Activated T-helper 17 cell treated with anti-CD3 and anti-CD28 coated beads, Interleukin-2, amount 50 U/mL, for 72 hours (primary cell): Measurements from ENCODE around the gene FRMD5. TPM values are rescaled to one million over a fixed set of nuclear protein-coding genes. Genes with fewer than 3 reads are reported as not detected.
A peak's percentile ranks its signal among the peaks of the same experiment; 100 is the strongest.
"Not testable (repeated sequence)": the region's sequence is repeated elsewhere in the genome, so short reads cannot be mapped to it uniquely, and the experiment has no call there.

Experiments used
- ATAC-seq: fragments of 150-1000 bp; cut with Tn5 transposase; replicated peaks from 2 replicates; pipeline ENCODE4 v1.10.0; 2021; ENCODE audit warnings: mild to moderate bottlenecking, moderate library complexity
- H3K27ac Mint-ChIP-seq: one replicate; pipeline ENCODE4 v1.8.0; 2022; ENCODE audit warnings: mixed read lengths
- H3K27me3 Mint-ChIP-seq: one replicate; pipeline ENCODE4 v1.8.0; 2022; ENCODE audit warnings: mixed read lengths
- H3K36me3 Mint-ChIP-seq: one replicate; pipeline ENCODE4 v1.8.0; 2022; ENCODE audit warnings: low read depth, mild to moderate bottlenecking, mixed read lengths
- H3K4me1 Mint-ChIP-seq: one replicate; pipeline ENCODE4 v1.8.0; 2022; ENCODE audit warnings: mixed read lengths
- H3K4me3 Mint-ChIP-seq: one replicate; pipeline ENCODE4 v1.8.0; 2022; ENCODE audit warnings: mild to moderate bottlenecking, mixed read lengths
- H3K9me3 Mint-ChIP-seq: one replicate; pipeline ENCODE4 v1.8.0; 2022; ENCODE audit warnings: mixed read lengths
- total RNA-seq, 2 donors: library from RNA; stranded (reverse); gene quantifications; one replicate each; pipeline ENCODE4 v1.2.3, GENCODE V29; 2022

The FRMD5 gene
- total RNA-seq, 2 donors from 2014 or later, result 0.26 to 0.66 TPM

DNA sequence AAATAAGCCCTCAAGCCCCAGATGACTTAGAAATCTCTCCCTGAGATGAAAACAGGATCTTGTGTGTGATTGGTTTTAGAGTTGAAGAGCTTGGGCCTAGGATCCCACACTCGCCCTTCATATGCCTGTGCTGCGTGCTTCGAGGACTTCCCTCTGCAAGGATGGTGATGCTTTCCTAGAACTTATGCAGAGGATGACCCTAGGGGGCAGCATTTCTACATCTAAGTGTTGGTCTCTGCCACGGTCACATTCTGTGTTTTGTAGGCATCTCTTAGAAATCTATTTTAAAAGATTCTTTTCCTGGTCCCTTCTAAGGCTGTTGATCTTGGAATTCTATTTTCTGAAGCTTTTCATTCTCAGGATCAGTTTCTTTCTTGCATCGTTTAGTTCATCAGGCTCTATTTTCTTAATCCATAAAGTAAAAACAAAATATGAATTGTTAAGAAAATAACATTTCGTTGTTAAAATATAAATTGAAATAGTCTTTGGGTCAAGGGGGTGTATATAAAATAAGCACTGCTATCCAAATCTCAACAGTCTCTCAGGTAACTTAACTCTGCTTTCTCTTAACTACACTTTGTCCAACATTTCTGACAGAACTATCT lies 322.6 kb downstream of the FRMD5 start:
- Mint-ChIP-seq H3K27me3 (no peaks in the 10 kb centered on the region), H3K4me1 (no peaks in the 10 kb centered on the region), H3K9me3 (no peaks in the 10 kb centered on the region), H3K27ac (no peak overlapping the region), H3K4me3 (no peak overlapping the region), H3K36me3 (peaks cover 83% of the 10 kb centered on the region)
- no peak for ATAC-seq

DNA sequence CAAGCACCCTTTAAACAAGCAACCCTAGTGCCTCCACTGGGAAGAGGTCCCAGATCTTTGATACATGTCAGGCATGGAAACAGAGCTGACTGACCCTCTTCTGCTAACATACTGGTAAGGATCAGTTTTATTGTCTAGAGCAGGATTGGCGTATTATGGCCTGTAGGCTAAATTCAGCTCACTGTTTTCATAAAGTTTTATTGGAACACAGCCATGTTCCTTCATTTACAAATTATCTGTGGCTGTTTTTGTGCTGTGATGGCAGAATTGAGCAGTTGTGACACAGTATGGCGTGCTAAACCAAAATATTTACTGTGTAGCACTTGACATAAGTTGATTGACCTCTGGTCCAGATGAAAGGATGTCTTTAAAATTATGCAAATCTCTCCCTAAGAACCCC lies 323.2 kb downstream of the FRMD5 start:
- Mint-ChIP-seq H3K4me1 (no peaks in the 10 kb centered on the region), H3K9me3 (no peaks in the 10 kb centered on the region), H3K27ac (no peak overlapping the region), H3K36me3 (peaks cover 83% of the 10 kb centered on the region), H3K27me3 (no peaks in the 10 kb centered on the region), H3K4me3 (no peak overlapping the region)
- ATAC-seq, result no peak

DNA sequence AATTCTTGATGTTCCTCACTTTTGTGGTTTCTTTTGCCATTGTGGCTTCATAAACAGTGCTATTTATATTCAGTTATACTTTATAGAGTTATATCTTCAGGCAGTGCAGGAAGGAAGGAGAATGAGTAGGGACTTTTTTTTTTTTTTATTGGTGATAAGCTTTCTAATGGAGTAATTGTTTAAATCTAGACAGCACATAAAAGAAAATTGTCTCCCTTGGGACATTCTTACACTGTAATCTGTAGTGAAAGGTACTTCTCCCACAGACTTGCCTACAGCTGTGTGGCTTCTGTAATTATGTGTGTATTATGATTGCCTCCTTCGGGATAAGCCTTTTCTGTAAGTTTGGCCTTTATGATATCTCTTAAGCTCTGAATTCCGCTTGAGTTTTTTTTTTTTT lies 326.7 kb downstream of the FRMD5 start:
- H3K9me3 Mint-ChIP-seq, result no peaks in the 10 kb centered on the region
- no peaks in the 10 kb centered on the region for H3K27me3 Mint-ChIP-seq
- H3K27ac Mint-ChIP-seq, result no peak overlapping the region
- no peaks in the 10 kb centered on the region for H3K4me1 Mint-ChIP-seq
- no peak for ATAC-seq
- peaks cover 80% of the 10 kb centered on the region for H3K36me3 Mint-ChIP-seq
- no peak overlapping the region for H3K4me3 Mint-ChIP-seq

DNA sequence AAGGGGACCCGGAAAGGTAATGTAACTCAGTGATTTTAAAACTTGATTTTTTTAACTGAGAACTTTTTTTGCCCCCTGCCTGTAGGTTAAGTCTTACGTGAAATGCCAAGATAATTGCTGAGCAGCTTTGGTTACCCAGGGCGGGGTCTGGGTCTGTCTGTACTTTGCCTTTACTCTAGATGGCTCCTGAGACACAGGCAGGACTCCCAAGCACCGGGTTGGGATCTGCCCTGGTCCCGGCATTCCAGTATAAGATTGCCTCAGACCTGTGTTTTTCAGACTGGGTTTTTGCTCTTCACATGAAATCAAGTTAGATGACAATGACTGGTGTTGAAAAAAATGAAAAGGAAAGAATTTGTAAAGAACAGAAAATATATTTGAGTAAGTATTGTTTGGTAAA lies 328.0 kb downstream of the FRMD5 start:
- Mint-ChIP-seq H3K4me3 (no peak overlapping the region), H3K27me3 (no peaks in the 10 kb centered on the region), H3K4me1 (no peaks in the 10 kb centered on the region), H3K36me3 (peaks cover 80% of the 10 kb centered on the region), H3K9me3 (no peaks in the 10 kb centered on the region), H3K27ac (no peak overlapping the region)
- ATAC-seq, result no peak

DNA sequence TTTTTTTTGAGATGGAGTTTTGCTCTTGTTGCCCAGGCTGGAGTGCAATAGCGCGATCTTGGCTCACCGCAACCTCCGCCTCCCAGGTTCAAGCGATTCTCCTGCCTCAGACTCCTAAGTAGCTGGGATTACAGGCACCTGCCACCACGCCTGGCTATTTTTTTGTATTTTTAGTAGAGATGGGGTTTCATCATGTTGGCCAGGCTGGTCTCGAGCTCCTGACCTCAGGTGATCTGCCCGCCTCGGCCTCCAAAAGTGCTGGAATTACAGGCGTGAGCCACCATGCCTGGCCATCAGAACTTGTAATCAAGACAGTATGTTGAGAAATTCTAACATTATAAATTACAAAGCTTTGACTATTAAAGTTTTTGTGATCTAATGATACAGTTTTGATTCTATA lies 328.4 kb downstream of the FRMD5 start:
- not testable (repeated sequence) for H3K27ac Mint-ChIP-seq, H3K27me3 Mint-ChIP-seq, H3K4me1 Mint-ChIP-seq, H3K4me3 Mint-ChIP-seq, ATAC-seq, H3K9me3 Mint-ChIP-seq
- H3K36me3 Mint-ChIP-seq, result peaks cover 80% of the 10 kb centered on the region

DNA sequence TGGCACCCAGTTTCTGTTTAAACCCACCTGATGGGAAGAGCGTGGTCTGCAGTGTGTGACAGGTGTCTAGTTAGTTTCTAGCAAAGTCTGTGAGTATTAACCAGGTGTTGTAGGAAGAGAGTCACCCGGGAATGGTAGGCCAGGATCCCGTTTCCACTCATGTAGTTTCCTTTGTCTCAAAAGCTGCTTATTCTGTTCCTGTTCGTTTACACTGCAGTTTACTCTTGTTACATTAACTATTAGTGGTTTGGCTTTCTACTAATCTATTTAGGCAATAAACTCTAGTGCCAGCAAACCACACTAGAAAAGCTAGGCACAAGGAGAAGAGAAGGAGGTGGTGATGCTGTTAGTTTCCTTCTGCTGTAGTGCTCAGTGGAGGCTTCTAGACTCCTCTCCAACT lies 335.5 kb downstream of the FRMD5 start:
- no peak for ATAC-seq
- no peak overlapping the region for H3K4me3 Mint-ChIP-seq
- no peaks in the 10 kb centered on the region for H3K4me1 Mint-ChIP-seq
- H3K27ac Mint-ChIP-seq, result no peak overlapping the region
- H3K9me3 Mint-ChIP-seq, result no peaks in the 10 kb centered on the region
- H3K36me3 Mint-ChIP-seq, result peaks cover 100% of the 10 kb centered on the region
- H3K27me3 Mint-ChIP-seq, result no peaks in the 10 kb centered on the region

DNA sequence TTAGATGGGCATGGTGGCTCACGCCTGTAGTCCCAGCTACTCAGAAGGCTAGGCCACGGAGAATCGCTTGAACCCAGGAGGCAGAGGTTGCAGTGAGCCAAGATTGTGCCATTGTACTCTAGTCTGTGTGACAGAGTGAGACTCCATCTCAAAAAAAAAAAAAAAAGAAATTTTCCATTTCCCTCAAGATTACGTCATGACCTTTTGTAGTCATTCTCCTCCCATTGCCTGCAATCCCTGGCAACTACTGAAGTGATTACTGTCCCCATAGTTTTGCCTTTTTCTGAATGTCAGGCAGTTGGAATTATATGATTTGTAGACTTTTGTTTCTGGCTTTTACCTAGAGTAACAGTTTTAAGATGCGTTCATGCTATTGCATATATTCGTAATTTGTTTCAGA lies 340.3 kb downstream of the FRMD5 start:
- H3K9me3 Mint-ChIP-seq, result no peaks in the 10 kb centered on the region

DNA sequence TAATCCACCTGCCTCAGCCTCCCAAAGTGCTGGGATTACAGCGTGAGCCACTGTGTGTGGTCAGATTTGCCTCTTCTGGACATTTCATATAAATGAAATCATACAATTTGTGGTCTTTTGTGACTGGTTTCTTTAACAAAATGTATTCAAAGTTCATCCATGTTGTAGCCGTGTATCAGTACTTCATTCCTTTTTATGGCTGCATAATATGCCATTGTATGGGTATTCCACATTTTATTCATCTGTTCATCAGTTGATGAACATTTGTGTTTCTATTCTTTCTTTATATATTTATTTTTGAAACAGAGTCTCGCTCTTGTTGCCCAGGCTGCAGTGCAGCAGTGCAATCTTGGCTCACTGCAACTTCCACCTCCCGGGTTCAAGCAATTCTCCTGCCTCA lies 342.5 kb downstream of the FRMD5 start:
- Mint-ChIP-seq H3K27me3 (no peaks in the 10 kb centered on the region), H3K4me1 (no peaks in the 10 kb centered on the region), H3K4me3 (no peak overlapping the region), H3K27ac (no peak overlapping the region), H3K9me3 (no peaks in the 10 kb centered on the region), H3K36me3 (peaks cover 98% of the 10 kb centered on the region)
- ATAC-seq, result no peak

More for the DNA sequence above, 340.3 kb downstream of the FRMD5 start:
- no peaks in the 10 kb centered on the region for H3K27me3 Mint-ChIP-seq
- no peaks in the 10 kb centered on the region for H3K4me1 Mint-ChIP-seq
- no peak overlapping the region for H3K27ac Mint-ChIP-seq
- H3K36me3 Mint-ChIP-seq, result peaks cover 98% of the 10 kb centered on the region
- ATAC-seq, result no peak
- H3K4me3 Mint-ChIP-seq, result no peak overlapping the region

DNA sequence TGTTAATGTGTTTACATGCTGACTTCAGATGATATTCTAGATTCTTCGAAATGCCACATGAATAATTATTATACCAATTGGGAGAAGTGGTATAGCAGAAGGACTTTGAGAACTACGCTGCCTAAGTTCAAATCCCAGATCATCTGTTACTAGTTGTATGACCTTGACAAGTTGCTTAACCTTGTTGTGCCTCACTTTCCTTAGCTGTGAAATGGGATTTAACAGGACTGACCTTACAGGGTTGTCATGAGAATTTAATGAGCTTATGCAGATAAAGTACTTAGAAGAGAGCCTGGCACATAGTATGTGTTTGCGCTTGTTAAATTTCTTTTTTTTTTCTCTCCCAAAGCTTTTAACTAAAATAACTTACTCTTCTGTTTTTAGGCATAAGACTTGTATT lies 343.8 kb downstream of the FRMD5 start:
- Mint-ChIP-seq H3K4me3 (no peak overlapping the region), H3K27me3 (no peaks in the 10 kb centered on the region), H3K4me1 (no peaks in the 10 kb centered on the region), H3K27ac (no peak overlapping the region), H3K9me3 (no peaks in the 10 kb centered on the region), H3K36me3 (peaks cover 98% of the 10 kb centered on the region)
- ATAC-seq, result no peak

DNA sequence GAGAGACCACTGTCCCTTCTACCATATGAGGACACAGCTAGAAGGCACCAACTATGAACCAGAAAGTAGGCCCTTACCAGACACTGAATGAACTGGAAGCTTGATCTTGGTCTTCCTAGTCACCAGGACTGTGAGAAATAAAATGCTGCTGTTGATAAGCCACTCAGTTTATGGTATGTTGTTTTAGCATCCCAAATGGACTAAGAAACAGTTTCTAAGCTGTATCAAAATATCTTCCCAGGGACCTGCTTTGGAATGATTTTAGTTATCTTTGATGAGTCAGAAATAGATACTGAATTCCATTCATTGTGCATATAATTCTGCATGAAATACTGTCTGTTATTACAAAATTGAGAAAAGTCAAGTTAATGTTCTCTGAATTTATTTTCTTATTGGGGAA lies 349.6 kb downstream of the FRMD5 start:
- no peak for ATAC-seq
- Mint-ChIP-seq H3K27ac (no peak overlapping the region), H3K4me3 (no peak overlapping the region), H3K9me3 (no peaks in the 10 kb centered on the region), H3K36me3 (peaks cover 97% of the 10 kb centered on the region), H3K4me1 (peaks cover 6% of the 10 kb centered on the region), H3K27me3 (no peaks in the 10 kb centered on the region)

DNA sequence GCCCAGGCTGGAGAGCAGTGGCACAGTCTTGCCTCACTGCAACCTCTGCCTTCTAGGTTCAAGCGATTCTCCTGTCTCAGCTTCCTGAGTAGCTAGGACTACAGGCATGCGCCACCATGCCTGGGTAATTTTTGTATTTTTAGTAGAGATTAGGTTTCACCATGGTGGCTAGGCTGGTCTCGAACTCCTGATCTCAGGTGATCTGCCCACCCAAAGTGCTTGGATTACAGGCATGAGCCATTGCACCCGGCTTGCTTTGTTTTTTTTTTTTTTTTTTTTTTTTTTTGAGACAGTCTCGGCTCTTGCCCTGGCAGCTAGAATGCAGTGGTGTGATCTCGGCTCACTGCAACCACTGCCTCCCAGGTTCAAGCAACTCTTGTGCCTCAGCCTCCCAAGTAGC lies 362.6 kb downstream of the FRMD5 start:
- H3K4me1 Mint-ChIP-seq, ATAC-seq: not testable (repeated sequence)
- H3K4me3 Mint-ChIP-seq, result peak overlapping the region; percentile 98

DNA sequence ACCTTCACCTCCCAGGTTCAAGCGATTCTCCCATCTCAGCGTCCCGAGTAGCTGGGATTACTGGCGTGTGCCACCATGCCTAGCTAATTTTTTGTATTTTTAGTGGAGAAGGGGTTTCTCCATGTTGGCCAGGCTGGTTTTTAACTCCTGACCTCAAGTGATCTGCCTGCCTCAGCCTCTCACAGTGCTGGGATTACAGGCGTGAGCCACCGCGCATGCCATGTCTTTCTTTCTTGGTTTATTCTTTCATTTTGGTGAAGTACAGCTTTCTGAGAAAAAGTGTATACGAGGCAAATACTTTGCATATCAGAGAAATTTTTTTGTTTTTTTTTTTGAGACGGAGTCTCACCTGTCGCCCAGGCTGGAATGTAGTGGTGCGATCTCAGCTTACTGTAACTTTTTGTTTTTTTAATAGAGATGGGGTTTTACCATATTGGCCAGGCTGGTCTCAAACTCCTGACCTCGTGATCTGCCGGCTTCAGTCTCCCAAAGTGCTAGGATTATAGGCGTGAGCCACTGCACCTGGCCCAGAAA lies 363.5 kb downstream of the FRMD5 start:
- peaks cover 100% of the 10 kb centered on the region for H3K36me3 Mint-ChIP-seq
- peak overlapping the region; percentile 98 for H3K4me3 Mint-ChIP-seq
- not testable (repeated sequence) for H3K4me1 Mint-ChIP-seq

More for the DNA sequence above, 362.6 kb downstream of the FRMD5 start:
- peaks cover 100% of the 10 kb centered on the region for H3K36me3 Mint-ChIP-seq
- H3K27ac Mint-ChIP-seq, H3K27me3 Mint-ChIP-seq, H3K9me3 Mint-ChIP-seq: not testable (repeated sequence)

DNA sequence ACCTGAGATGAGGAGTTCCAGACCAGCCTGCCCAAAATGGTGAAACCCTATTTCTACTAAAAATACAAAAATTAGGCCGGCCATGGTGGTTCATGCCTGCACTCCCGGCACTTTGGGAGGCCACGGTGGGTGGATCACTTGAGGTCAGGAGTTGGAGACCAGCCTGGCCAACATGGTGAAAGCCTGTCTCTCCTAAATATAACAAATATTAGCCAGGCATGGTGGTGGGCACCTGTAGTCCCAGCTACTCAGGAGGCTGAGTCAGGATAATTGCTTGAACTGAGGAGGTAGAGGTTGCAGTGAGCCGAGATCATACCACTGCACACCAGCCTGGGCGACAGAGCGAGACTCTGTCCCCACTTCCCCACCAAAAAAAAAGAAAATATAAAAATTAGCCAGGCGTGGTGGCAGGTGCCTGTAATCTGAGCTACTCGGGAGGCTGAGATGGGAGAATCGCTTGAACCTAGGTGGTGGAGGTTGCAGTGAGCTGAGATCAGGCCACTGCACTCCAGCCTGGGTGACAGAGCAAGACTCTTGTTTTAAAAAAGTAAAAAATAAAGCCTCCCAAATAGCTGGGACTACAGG lies 364.3 kb downstream of the FRMD5 start:
- H3K4me1 Mint-ChIP-seq, ATAC-seq, H3K27me3 Mint-ChIP-seq, H3K9me3 Mint-ChIP-seq: not testable (repeated sequence)
- peaks cover 92% of the 10 kb centered on the region for H3K36me3 Mint-ChIP-seq
- H3K27ac Mint-ChIP-seq, result peak overlapping the region; percentile 65
- H3K4me3 Mint-ChIP-seq, result peak overlapping the region; percentile 98

More for the DNA sequence above, 363.5 kb downstream of the FRMD5 start:
- not testable (repeated sequence) for H3K9me3 Mint-ChIP-seq, H3K27me3 Mint-ChIP-seq, H3K27ac Mint-ChIP-seq, ATAC-seq

DNA sequence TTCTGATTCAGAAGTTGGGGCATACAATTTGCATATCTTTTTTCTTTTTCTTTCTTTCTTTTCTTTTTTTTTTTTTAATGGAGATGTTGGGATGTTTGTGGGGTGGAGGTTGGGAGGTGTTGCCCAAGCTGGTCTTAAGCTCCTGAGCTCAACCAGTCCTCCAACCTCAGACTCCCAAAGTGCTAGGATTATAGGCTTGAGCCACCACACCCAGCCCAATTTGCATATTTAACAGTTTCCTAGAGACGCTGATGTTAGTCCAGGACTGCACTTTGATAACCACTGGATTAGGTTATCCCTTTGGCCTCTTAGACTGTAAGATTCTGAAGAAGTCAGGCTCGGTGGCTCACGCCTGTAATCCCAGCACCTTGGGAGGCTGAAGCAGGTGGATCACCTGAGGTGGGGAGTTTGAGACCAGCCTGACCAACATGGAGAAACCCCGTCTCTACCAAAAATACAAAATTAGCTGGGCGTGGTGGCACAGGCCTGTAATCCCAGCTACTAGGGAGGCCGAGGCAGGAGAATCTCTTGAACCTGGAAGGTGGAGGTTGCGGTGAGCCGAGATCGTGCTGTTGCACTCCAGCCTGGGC lies 365.0 kb downstream of the FRMD5 start:
- not testable (repeated sequence) for H3K9me3 Mint-ChIP-seq, H3K4me1 Mint-ChIP-seq, H3K27me3 Mint-ChIP-seq, ATAC-seq
- Mint-ChIP-seq H3K36me3 (peaks cover 84% of the 10 kb centered on the region), H3K27ac (peak overlapping the region; percentile 65), H3K4me3 (peak overlapping the region; percentile 98)

DNA sequence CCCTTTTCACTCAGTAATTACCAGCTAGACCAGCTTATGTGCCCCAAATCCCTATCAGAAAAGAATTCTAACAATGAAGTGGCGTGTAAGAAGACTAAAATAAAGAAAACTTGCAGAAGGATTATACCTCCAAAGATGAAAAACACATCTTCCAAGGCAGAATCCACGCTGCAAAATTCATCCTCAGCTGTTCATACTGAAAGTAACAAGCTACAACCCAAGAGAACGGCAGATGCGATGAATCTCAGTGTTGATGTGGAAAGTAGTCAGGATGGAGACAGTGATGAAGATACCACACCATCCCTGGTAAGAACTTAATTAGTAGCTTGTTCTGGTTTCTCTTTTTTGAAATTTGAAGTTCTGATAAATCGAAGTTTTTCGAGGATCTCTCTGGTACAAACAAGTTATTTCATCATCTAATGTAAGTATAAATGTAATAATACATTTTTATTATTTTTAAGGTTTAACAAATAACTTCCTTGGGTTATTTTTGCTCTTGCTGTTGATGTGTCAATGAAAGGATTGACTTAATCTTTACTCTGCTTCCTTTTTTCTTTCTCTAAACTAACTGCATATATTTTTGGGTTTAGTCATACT lies 366.9 kb downstream of the FRMD5 start:
- Mint-ChIP-seq H3K27ac (peak overlapping the region; percentile 81), H3K9me3 (no peaks in the 10 kb centered on the region), H3K27me3 (no peaks in the 10 kb centered on the region), H3K36me3 (peaks cover 81% of the 10 kb centered on the region), H3K4me1 (peaks cover 15% of the 10 kb centered on the region), H3K4me3 (peak overlapping the region; percentile 98)
- peak; percentile 42 for ATAC-seq
